Activated B cell treated with CpG ODN at 0.5 μM for 24 hours (primary cell): Measurements from ENCODE around the gene PHGDH. TPM values are rescaled to one million over a fixed set of nuclear protein-coding genes. Genes with fewer than 3 reads are reported as not detected.
A peak's percentile ranks its signal among the peaks of the same experiment; 100 is the strongest.

Experiments used
- ATAC-seq: fragments of 200-7000 bp; cut with Tn5 transposase; one replicate; pipeline ENCODE4 v1.10.0; 2021; ENCODE audit warnings: low read depth, mild to moderate bottlenecking, moderate library complexity
- CTCF ChIA-PET: fragments of 350-600 bp; sonication (Branson Sonifier 250); formaldehyde crosslinking; loops from one replicate; lab custom pipeline; 2021; ENCODE audit warnings: antibody characterized with exemption; lab: Charles Lee
- POLR2A ChIA-PET: fragments of 350-600 bp; sonication (Branson Sonifier 250); formaldehyde crosslinking; loops from one replicate; lab custom pipeline; 2021; ENCODE audit warnings: antibody characterized with exemption; lab: Charles Lee
- DNase-seq: peaks from one replicate; pipeline ENCODE4 v3.0.0; 2022
- H3K27ac Mint-ChIP-seq: one replicate; pipeline ENCODE4 v1.8.0; 2020; ENCODE audit warnings: mixed read lengths
- H3K27me3 Mint-ChIP-seq: one replicate; pipeline ENCODE4 v1.8.0; 2021; ENCODE audit warnings: mixed read lengths
- H3K36me3 Mint-ChIP-seq: one replicate; pipeline ENCODE4 v1.8.0; 2021; ENCODE audit warnings: low read depth, mixed read lengths
- H3K4me1 Mint-ChIP-seq: one replicate; pipeline ENCODE4 v1.8.0; 2021; ENCODE audit warnings: mixed read lengths
- H3K4me3 Mint-ChIP-seq: one replicate; pipeline ENCODE4 v1.8.0; 2020; ENCODE audit warnings: mild to moderate bottlenecking, mixed read lengths
- H3K9me3 Mint-ChIP-seq: one replicate; pipeline ENCODE4 v1.8.0; 2020; ENCODE audit warnings: mixed read lengths
- CTCF ChIP-seq: fragments of 200-600 bp; IDR thresholded peaks from one replicate; pipeline ENCODE4 v1.8.0; 2022; ENCODE audit warnings: antibody characterized with exemption, mild to moderate bottlenecking
- intact Hi-C: fragments of 100-400 bp; cut with micrococcal nuclease; formaldehyde crosslinking; loops from one replicate; pipeline ENCODE4 v1.15.1; 2024
- total RNA-seq: library from RNA; stranded (reverse); gene quantifications from 2 replicates; pipeline ENCODE4 v1.2.3, GENCODE V29; 2022

Gene PHGDH
- total RNA-seq, 1 donor from 2014 or later, result 51.6 TPM

GRCh38 chr1:119743308-119743707 is 31.6 kb downstream of the PHGDH start:
- POLR2A ChIA-PET, result no interaction called here
- intact Hi-C loops, result no loop called here
- Mint-ChIP-seq H3K4me3 (no peak overlapping the region), H3K9me3 (no peaks in the 10 kb centered on the region), H3K27me3 (no peaks in the 10 kb centered on the region), H3K36me3 (no peaks in the 10 kb centered on the region), H3K4me1 (peaks cover 2% of the 10 kb centered on the region), H3K27ac (no peak overlapping the region)
- DNase-seq (no peak), ATAC-seq (no peak)
- TF ChIP-seq CTCF, result no peak
- CTCF ChIA-PET, result interaction anchor here (1.0 to 1.1 kb wide), 3 partner anchors 9 to 18 kb away, joined by 4 to 5 read pairs (median 5); no protein-coding TSS in a partner anchor

DNA sequence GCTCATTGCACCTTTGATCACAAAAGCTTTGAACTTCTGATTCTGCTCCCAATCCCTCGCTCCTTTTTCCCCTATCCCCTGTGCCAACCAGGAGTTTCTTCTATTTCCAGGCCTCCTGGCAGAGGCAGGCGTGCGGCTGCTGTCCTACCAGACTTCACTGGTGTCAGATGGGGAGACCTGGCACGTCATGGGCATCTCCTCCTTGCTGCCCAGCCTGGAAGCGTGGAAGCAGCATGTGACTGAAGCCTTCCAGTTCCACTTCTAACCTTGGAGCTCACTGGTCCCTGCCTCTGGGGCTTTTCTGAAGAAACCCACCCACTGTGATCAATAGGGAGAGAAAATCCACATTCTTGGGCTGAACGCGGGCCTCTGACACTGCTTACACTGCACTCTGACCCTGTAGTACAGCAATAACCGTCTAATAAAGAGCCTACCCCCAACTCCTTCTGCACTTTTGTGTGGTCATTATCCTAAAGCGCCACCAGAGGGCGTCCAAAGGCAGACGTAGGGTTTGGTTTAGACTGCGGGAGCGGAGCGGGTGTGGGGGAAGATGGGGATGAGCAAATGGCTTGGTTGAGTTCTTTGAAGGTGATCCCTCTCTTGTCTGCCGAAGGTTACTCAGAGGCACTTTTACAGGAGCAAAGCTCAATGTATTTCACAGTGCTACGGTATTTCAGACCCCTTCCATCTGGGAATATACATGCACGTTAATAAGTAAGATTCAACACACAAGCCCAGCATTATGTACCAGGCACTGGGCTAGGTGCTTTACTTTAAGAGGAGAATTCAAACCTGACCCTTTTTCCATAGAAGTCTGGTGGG is 32.3 kb downstream of the PHGDH start:
- intact Hi-C loops, result no loop called here
- Mint-ChIP-seq H3K27me3 (no peaks in the 10 kb centered on the region), H3K9me3 (no peaks in the 10 kb centered on the region), H3K4me3 (no peak overlapping the region), H3K36me3 (no peaks in the 10 kb centered on the region), H3K27ac (no peak overlapping the region), H3K4me1 (peaks cover 2% of the 10 kb centered on the region)
- ChIA-PET CTCF (interaction anchor here (1.0 to 1.5 kb wide), 4 partner anchors 10 to 18 kb away, joined by 4 to 5 read pairs (median 4); no protein-coding TSS in a partner anchor), POLR2A (no interaction called here)
- TF ChIP-seq CTCF, result peak; percentile 89
- peak; percentile 66 for ATAC-seq
- no peak for DNase-seq

- Mint-ChIP-seq H3K36me3 (no peaks in the 10 kb centered on the region), H3K27ac (no peak overlapping the region), H3K9me3 (no peaks in the 10 kb centered on the region), H3K27me3 (no peaks in the 10 kb centered on the region), H3K4me3 (no peak overlapping the region), H3K4me1 (peaks cover 2% of the 10 kb centered on the region)
- intact Hi-C loops, result no loop called here
- ChIA-PET CTCF (interaction anchor here (1.1 to 1.5 kb wide), 2 partner anchors 11 to 17 kb away, joined by 4 to 5 read pairs; no protein-coding TSS in a partner anchor), POLR2A (no interaction called here)
- no peak for TF ChIP-seq CTCF
- no peak for ATAC-seq
- DNase-seq, result no peak
Measured at GRCh38 chr1:119744598-119744942, 32.8 kb downstream of the PHGDH start.

DNA sequence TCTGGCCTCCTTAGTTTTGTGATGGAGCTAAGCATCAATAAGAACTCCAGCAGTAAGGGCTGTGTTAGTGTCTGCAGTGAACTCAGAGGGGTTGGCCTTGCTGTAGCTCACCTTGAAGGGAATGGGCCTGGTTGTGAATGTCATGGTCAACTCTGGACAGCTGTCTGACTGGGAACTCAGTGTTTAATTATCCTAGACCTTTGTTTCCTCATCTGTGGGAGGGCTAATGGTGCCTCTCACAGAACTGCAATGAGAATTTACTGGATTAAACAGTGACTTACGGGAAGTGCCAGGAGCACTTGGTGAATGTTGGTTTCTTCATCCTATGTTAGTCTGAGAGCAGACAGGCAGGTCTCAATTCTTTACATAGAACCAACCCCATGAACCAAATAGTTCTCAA is 33.3 kb downstream of the PHGDH start:
- Mint-ChIP-seq H3K27me3 (no peaks in the 10 kb centered on the region), H3K36me3 (no peaks in the 10 kb centered on the region), H3K9me3 (no peaks in the 10 kb centered on the region), H3K4me1 (peaks cover 2% of the 10 kb centered on the region), H3K27ac (no peak overlapping the region), H3K4me3 (no peak overlapping the region)
- DNase-seq, result no peak
- ChIA-PET CTCF (interaction anchor here (1.5 kb wide), 1 partner anchor 11 kb away, joined by 4 read pairs; no protein-coding TSS in a partner anchor), POLR2A (no interaction called here)
- no peak for TF ChIP-seq CTCF
- intact Hi-C loops, result no loop called here
- no peak for ATAC-seq

DNA sequence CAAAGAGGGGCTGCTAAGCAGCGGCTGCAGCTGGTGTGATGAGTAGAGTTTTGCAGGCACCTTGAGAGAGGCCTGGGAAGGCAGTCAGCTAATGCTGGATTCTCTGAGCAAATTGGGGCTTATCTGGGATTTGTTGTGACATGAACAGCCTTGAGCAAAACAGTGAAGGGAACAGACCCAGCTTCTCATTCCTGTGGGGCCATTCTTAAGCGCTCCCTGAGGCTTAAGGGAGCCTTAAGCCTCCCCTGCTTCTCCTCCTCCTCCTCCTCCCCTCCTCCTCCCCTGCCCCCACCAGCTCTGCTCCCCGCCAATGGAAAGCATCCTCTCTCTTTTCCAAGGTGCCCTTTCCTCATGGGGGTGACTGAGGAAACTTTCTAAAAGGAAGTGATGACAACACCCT is 35.7 kb downstream of the PHGDH start:
- no peak for TF ChIP-seq CTCF
- Mint-ChIP-seq H3K27ac (no peak overlapping the region), H3K9me3 (no peaks in the 10 kb centered on the region), H3K4me1 (peaks cover 2% of the 10 kb centered on the region), H3K27me3 (no peaks in the 10 kb centered on the region), H3K36me3 (no peaks in the 10 kb centered on the region), H3K4me3 (no peak overlapping the region)
- CTCF ChIA-PET, result no interaction called here
- intact Hi-C loops, result no loop called here
- DNase-seq (no peak), ATAC-seq (no peak)
- POLR2A ChIA-PET, result no interaction called here
